Endothelial cell (in vitro differentiated cells): ENCODE data around the gene FUZ. TPM values are rescaled to one million over a fixed set of nuclear protein-coding genes. Genes with fewer than 3 reads are reported as not detected.

ENCODE experiments used
- DNase-seq: peaks from one replicate; pipeline ENCODE4 v3.0.0; 2021; ENCODE audit warnings: low spot score
- H3K27ac Mint-ChIP-seq: one replicate; pipeline ENCODE4 v1.8.0; 2021; ENCODE audit warnings: mixed read lengths, inconsistent platforms; ENCODE audit not compliant: unreplicated experiment
- H3K27me3 Mint-ChIP-seq: one replicate; pipeline ENCODE4 v1.8.0; 2021; ENCODE audit warnings: mild to moderate bottlenecking, moderate library complexity, mixed read lengths, inconsistent platforms; ENCODE audit not compliant: unreplicated experiment
- H3K36me3 Mint-ChIP-seq: one replicate; pipeline ENCODE4 v1.8.0; 2021; ENCODE audit warnings: mild to moderate bottlenecking, low read depth, mixed read lengths, inconsistent platforms; ENCODE audit not compliant: unreplicated experiment
- H3K4me1 Mint-ChIP-seq: one replicate; pipeline ENCODE4 v1.8.0; 2021; ENCODE audit warnings: mild to moderate bottlenecking, mixed read lengths, inconsistent platforms; ENCODE audit not compliant: unreplicated experiment
- H3K4me3 Mint-ChIP-seq: one replicate; pipeline ENCODE4 v1.8.0; 2021; ENCODE audit warnings: mild to moderate bottlenecking, mixed read lengths, inconsistent platforms; ENCODE audit not compliant: unreplicated experiment
- H3K9me3 Mint-ChIP-seq: one replicate; pipeline ENCODE4 v1.8.0; 2021; ENCODE audit warnings: mixed read lengths, inconsistent platforms; ENCODE audit not compliant: unreplicated experiment
- total RNA-seq: library from RNA; stranded (reverse); fragmentation: NEBNext Ultra II Directional; extraction: Animal tissue kit (Norgen Biotek cat#: 25700); gene quantifications from one replicate; pipeline ENCODE4 v1.2.1, GENCODE V29; 2021; ENCODE audit not compliant: unreplicated experiment
- TF ChIP-seq, protein P1 (sequence below): fragments of 200-600 bp; sonication (generic); IDR thresholded peaks from one replicate; pipeline ENCODE4 v1.5.0; 2021; ENCODE audit warnings: antibody characterized with exemption; ENCODE audit not compliant: unreplicated experiment

FUZ gene
- total RNA-seq, 1 donor from 2014 or later = 15.6 TPM

GRCh38 chr19:49799798-49800376 is 13.2 kb downstream of the FUZ start:
- H3K27ac Mint-ChIP-seq = no peak overlapping the region
- H3K4me3 Mint-ChIP-seq = no peak overlapping the region
- TF ChIP-seq, protein P1, sequence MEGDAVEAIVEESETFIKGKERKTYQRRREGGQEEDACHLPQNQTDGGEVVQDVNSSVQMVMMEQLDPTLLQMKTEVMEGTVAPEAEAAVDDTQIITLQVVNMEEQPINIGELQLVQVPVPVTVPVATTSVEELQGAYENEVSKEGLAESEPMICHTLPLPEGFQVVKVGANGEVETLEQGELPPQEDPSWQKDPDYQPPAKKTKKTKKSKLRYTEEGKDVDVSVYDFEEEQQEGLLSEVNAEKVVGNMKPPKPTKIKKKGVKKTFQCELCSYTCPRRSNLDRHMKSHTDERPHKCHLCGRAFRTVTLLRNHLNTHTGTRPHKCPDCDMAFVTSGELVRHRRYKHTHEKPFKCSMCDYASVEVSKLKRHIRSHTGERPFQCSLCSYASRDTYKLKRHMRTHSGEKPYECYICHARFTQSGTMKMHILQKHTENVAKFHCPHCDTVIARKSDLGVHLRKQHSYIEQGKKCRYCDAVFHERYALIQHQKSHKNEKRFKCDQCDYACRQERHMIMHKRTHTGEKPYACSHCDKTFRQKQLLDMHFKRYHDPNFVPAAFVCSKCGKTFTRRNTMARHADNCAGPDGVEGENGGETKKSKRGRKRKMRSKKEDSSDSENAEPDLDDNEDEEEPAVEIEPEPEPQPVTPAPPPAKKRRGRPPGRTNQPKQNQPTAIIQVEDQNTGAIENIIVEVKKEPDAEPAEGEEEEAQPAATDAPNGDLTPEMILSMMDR = no peak
- peaks cover 5% of the 10 kb centered on the region for H3K4me1 Mint-ChIP-seq
- H3K9me3 Mint-ChIP-seq = no peaks in the 10 kb centered on the region
- peak; percentile 51 for DNase-seq
- H3K27me3 Mint-ChIP-seq = peaks cover 22% of the 10 kb centered on the region
- peaks cover 34% of the 10 kb centered on the region for H3K36me3 Mint-ChIP-seq

GRCh38 chr19:49799271-49799797 is 13.8 kb downstream of the FUZ start:
- peaks cover 17% of the 10 kb centered on the region for H3K27me3 Mint-ChIP-seq
- DNase-seq = no peak
- no peak overlapping the region for H3K27ac Mint-ChIP-seq
- no peak overlapping the region for H3K4me3 Mint-ChIP-seq
- H3K36me3 Mint-ChIP-seq = peaks cover 37% of the 10 kb centered on the region
- peaks cover 5% of the 10 kb centered on the region for H3K4me1 Mint-ChIP-seq
- no peaks in the 10 kb centered on the region for H3K9me3 Mint-ChIP-seq
- TF ChIP-seq, protein P1 = no peak

DNA sequence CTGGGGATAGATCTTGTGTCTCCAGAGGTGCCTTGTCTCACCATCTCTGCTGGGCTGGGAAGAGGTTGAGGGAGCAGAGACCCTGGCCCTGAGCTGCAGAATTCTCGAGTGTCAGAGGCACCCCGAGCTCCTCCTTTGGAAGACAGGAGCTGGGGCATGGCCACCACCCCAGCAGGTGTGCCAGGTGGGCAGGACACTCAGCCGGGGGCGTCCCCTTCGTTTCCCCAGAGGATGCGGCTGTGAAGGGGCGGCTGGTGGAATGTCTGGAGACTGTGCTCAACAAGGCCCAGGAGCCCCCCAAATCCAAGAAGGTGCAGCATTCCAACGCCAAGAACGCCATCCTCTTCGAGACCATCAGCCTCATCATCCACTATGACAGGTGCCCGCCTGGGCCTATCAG is 14.5 kb downstream of the FUZ start:
- TF ChIP-seq, protein P1 = no peak
- peaks cover 18% of the 10 kb centered on the region for H3K27me3 Mint-ChIP-seq
- no peak overlapping the region for H3K27ac Mint-ChIP-seq
- no peak overlapping the region for H3K4me3 Mint-ChIP-seq
- no peaks in the 10 kb centered on the region for H3K9me3 Mint-ChIP-seq
- H3K4me1 Mint-ChIP-seq = peaks cover 5% of the 10 kb centered on the region
- no peak for DNase-seq
- H3K36me3 Mint-ChIP-seq = peaks cover 35% of the 10 kb centered on the region

DNA sequence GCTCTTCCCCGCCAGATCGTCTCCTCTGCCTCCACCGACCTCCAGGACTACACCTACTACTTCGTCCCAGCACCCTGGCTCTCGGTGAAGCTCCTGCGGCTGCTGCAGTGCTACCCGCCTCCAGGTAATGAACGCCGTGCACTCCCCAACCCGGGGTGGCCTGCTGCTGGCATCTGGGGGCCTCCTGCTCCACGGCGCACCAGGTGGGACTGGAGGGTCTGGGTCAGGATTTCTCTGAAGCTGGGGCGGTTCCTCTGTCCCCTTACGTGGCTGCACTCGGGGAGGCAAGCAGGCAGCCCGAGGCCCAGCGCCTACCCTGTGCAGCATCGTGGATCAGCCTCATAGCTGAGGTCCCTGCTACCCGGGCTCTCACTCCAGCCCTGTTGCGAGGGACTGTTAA is 17.5 kb downstream of the FUZ start:
- DNase-seq = no peak
- peaks cover 18% of the 10 kb centered on the region for H3K27me3 Mint-ChIP-seq
- TF ChIP-seq, protein P1 = no peak
- H3K4me3 Mint-ChIP-seq = no peak overlapping the region
- no peak overlapping the region for H3K27ac Mint-ChIP-seq
- no peaks in the 10 kb centered on the region for H3K9me3 Mint-ChIP-seq
- peaks cover 30% of the 10 kb centered on the region for H3K36me3 Mint-ChIP-seq
- no peaks in the 10 kb centered on the region for H3K4me1 Mint-ChIP-seq

DNA sequence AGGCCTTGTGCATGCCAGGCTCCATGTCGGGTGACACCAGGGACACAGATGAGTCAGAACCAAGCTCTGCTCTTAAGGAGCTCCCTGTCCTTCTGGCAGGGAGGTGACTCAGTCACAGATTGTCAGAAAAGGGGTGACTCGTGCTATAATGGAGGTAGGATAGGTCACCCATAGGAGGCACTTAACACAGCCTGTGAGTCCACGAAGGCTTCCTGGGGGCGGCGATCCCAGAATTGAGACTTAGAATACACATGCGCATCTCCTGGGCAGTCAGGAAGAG is 19.6 kb downstream of the FUZ start:
- no peaks in the 10 kb centered on the region for H3K9me3 Mint-ChIP-seq
- H3K4me1 Mint-ChIP-seq = no peaks in the 10 kb centered on the region
- no peak for DNase-seq
- TF ChIP-seq, protein P1 = no peak
- peaks cover 8% of the 10 kb centered on the region for H3K27me3 Mint-ChIP-seq
- H3K4me3 Mint-ChIP-seq = no peak overlapping the region
- peak overlapping the region; percentile 48 for H3K27ac Mint-ChIP-seq
- H3K36me3 Mint-ChIP-seq = peaks cover 35% of the 10 kb centered on the region
